Esophagus muscularis mucosa (tissue), 4 donors: ENCODE results near the gene DUSP9. TPM values are rescaled to one million over a fixed set of nuclear protein-coding genes. Genes with fewer than 3 reads are reported as not detected.

Source experiments
- DNase-seq: peaks from one replicate; pipeline ENCODE4 v3.0.0-alpha.2; 2017; ENCODE audit errors: extremely low spot score
- H3K27ac ChIP-seq, 4 donors: fragments of 200-600 bp; sonication (generic); replicated peaks in 1 of 4; 1 replicate in 3 of 4; 2 replicates in 1 of 4; pipeline ENCODE4 v1.5.1; 2016 to 2019; ENCODE audit warnings: mild to moderate bottlenecking in 1 of 4
- H3K27me3 ChIP-seq, 4 donors: fragments of 200-600 bp; sonication (generic); one replicate each; pipeline versions ENCODE4 v1.5.1 to v1.6.0; 2016 to 2019
- H3K36me3 ChIP-seq, 4 donors: fragments of 200-600 bp; sonication (generic); one replicate each; pipeline ENCODE4 v1.5.1; 2016 to 2019
- H3K4me1 ChIP-seq, 4 donors: fragments of 200-600 bp; sonication (generic); one replicate each; pipeline ENCODE4 v1.5.1; 2016 to 2019
- H3K4me3 ChIP-seq, 4 donors: fragments of 200-600 bp; sonication (generic); 1 replicate in 2 of 4; 2 replicates in 2 of 4; pipeline ENCODE4 v1.5.1; 2016 to 2019; ENCODE audit warnings: mild to moderate bottlenecking in 4 of 4, moderate library complexity in 1 of 4
- H3K9me3 ChIP-seq, 4 donors: fragments of 200-600 bp; sonication (generic); 1 replicate in 3 of 4; 2 replicates in 1 of 4; pipeline ENCODE4 v1.5.1; 2016 to 2019
- EP300 ChIP-seq: sonication (generic); formaldehyde crosslinking; IDR thresholded peaks from one replicate; pipeline ENCODE4 v1.6.1; 2017; ENCODE audit warnings: antibody characterized with exemption
- POLR2A ChIP-seq: fragments of 450-650 bp; IDR thresholded peaks from one replicate; pipeline ENCODE4 v1.6.1; 2017; ENCODE audit warnings: antibody characterized with exemption, moderate library complexity, mild to moderate bottlenecking, low read depth
- POLR2AphosphoS5 ChIP-seq, 2 donors: sonication (generic); formaldehyde crosslinking; IDR thresholded peaks; one replicate each; pipeline ENCODE4 v1.6.1; 2017; ENCODE audit warnings: antibody characterized with exemption in 2 of 2
- WGBS: methylation state at CpG from one replicate; pipeline ENCODE4 v1.1.5; 2018; 5-methylcytosine and 5-hydroxymethylcytosine counted together
- intact Hi-C: fragments of 100-400 bp; cut with DNase I; formaldehyde crosslinking; loops from one replicate; pipeline ENCODE4 v1.15.1; 2023
- total RNA-seq, 4 donors: library from RNA; depleted of rRNA; stranded (reverse); fragments of >200 nt; gene quantifications; one replicate each; pipeline versions ENCODE4 v1.1.0 to v1.2.1, GENCODE V29; 2016
- TF ChIP-seq, protein P1 (sequence below), 3 experiments: fragments of 200-600 bp in 2 of 3; fragments of 450-650 bp in 1 of 3; sonication (generic) in 2 of 3; IDR thresholded peaks; one replicate each; pipeline ENCODE4 v1.5.1; 2017 to 2019; ENCODE audit warnings: antibody characterized with exemption in 3 of 3, mild to moderate bottlenecking in 2 of 3, moderate library complexity in 1 of 3

Gene DUSP9
- total RNA-seq, 4 donors from 2014 or later: not detected

DNA sequence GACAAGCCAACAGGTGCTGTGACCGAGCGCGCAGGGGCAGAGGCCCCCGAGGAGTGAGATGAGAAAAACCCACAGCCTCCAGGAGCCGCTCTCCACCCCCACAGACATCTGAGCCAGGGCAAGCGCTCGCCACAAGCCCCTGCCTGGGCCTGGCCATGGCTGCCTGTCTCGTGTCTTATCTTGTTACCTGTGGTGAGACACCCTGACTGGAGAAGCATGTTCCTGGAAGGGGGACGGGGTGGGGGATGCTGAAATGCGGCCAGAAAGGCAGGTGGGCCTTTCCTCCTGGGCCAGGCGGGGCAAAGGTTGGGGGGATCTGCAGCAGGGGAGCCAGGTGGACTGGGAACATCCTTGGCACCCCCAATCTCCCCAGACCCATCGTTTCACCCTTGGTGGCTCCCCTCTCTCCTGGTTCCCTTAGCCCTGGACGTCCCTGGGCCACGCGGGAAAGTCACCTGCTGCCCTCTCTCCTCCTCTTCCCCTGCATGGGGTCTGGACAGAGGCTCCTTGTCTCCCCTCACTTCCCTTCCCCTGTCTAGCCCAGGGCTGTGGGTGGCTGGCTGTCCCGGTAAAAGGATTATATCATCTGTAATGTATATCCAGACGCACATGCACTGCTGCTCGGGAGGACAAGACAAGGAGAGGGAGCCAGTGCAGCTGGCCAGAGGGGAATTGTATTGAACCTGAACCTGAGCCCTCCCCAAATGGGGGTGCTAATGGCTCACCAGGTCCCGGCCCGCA is 8.4 kb upstream of the DUSP9 start:
- 91% methylated on average over 10 of the region's 20 CpGs for WGBS
- intact Hi-C loops: no loop called here
- Histone ChIP-seq H3K27me3 (peaks cover 0 to 33% (median 17%) of the 10 kb centered on the region in 4 donors), H3K4me3 (no peak overlapping the region), H3K9me3 (no peaks in the 10 kb centered on the region), H3K36me3 (no peaks in the 10 kb centered on the region), H3K27ac (no peak overlapping the region), H3K4me1 (peaks cover 4 to 21% (median 20%) of the 10 kb centered on the region in 4 donors)
- DNase-seq: no peak
- TF ChIP-seq, protein P1, sequence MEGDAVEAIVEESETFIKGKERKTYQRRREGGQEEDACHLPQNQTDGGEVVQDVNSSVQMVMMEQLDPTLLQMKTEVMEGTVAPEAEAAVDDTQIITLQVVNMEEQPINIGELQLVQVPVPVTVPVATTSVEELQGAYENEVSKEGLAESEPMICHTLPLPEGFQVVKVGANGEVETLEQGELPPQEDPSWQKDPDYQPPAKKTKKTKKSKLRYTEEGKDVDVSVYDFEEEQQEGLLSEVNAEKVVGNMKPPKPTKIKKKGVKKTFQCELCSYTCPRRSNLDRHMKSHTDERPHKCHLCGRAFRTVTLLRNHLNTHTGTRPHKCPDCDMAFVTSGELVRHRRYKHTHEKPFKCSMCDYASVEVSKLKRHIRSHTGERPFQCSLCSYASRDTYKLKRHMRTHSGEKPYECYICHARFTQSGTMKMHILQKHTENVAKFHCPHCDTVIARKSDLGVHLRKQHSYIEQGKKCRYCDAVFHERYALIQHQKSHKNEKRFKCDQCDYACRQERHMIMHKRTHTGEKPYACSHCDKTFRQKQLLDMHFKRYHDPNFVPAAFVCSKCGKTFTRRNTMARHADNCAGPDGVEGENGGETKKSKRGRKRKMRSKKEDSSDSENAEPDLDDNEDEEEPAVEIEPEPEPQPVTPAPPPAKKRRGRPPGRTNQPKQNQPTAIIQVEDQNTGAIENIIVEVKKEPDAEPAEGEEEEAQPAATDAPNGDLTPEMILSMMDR (IDR thresholded peaks at IDR 0.05): no peak
- TF ChIP-seq POLR2A: no peak
- no peak for TF ChIP-seq POLR2AphosphoS5 (IDR thresholded peaks at IDR 0.05)

DNA sequence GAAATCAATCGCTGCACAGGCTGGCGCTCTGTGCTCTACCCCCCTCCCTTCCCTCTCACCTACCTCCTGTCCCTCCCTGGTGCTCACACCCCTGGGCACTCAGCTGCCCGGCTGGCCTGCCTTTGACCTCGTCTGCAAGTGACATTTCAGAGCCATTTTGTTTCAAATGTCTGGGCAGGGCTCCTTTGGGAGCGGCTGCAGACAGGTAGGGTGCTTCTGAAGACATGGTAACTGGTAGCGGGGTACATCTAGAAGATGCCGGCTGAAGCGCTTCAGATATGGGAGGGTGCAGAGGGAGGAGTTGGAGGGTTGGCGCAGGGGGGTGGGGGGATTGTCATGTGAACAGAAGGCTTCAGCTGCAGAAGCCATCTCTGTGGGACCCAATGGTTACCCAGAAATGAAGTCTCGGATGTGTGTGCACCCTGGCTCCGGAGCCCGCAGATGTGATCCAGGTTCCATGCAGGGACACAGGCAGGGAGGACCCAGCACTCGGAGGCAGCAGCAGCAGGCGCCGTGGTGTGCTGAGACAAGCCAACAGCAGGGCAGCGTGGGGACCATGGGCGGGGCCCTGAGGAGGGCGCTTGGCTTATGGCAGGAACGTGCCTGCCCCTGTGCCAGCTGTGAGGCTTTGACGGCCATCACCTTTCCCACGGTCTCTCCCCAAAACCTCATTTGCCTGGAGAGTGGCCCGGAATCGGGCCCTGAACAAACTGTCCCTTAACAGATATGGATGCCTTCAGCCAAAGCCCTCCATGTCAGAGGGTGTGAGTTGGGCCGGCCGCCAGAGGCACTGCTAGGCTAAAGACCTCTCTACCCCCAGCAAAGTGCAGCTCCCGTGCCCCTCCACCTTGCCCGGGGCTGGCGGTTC is 7.6 kb upstream of the DUSP9 start:
- Histone ChIP-seq H3K27ac (no peak overlapping the region), H3K27me3 (peaks cover 0 to 39% (median 18%) of the 10 kb centered on the region in 4 donors), H3K9me3 (no peaks in the 10 kb centered on the region), H3K36me3 (no peaks in the 10 kb centered on the region), H3K4me3 (no peak overlapping the region), H3K4me1 (peaks cover 6 to 26% (median 25%) of the 10 kb centered on the region in 4 donors)
- 77% methylated on average over 20 of the region's 28 CpGs for WGBS
- DNase-seq: no peak
- TF ChIP-seq EP300 (no peak), POLR2AphosphoS5 (IDR thresholded peaks at IDR 0.05) (no peak), POLR2A (no peak)
- TF ChIP-seq, protein P1 (IDR thresholded peaks at IDR 0.05): no peak
- intact Hi-C loops: no loop called here

DNA sequence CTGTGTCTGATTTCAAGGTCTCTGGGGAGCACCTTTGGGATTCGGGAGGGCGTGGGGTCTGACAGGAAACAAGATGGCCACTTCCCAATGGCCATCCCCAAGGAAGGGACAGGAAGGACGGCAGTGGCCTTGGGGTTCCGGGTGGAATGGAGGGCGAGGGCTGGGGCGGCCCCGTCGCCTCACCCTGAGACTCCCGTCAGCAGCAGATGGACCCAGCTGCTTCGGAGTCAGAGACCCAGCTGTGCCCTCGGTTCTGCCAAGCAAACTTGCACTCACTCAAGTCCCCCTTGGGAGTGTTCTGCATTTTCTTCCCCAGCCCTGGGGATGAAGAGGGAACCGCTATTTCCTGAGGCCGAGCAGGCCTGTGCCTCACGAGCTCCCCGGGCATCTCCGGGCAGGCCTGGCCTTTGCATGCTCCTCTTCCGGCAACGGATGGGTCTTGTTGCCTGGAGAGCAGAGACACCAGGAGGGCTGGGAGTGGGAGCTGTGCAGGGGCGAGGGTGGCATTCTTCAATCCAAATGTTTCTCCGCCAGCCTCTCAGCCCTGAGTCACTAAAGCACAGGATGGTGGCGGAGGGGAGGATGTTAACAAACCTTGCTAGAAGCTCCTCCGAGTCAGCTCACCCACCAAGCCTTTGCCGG is 6.8 kb upstream of the DUSP9 start:
- no peak overlapping the region for H3K27ac ChIP-seq
- peaks cover 6 to 30% (median 28%) of the 10 kb centered on the region in 4 donors for H3K4me1 ChIP-seq
- DNase-seq: no peak
- no peak overlapping the region for H3K4me3 ChIP-seq
- H3K9me3 ChIP-seq: no peaks in the 10 kb centered on the region
- peaks cover 0 to 47% (median 25%) of the 10 kb centered on the region in 4 donors for H3K27me3 ChIP-seq
- TF ChIP-seq EP300: no peak
- TF ChIP-seq POLR2AphosphoS5 (IDR thresholded peaks at IDR 0.05): no peak
- TF ChIP-seq POLR2A: no peak
- TF ChIP-seq, protein P1 (IDR thresholded peaks at IDR 0.05): no peak
- WGBS: 88% methylated on average over 21 of the region's 23 CpGs
- intact Hi-C loops: no loop called here
- H3K36me3 ChIP-seq: no peaks in the 10 kb centered on the region

DNA sequence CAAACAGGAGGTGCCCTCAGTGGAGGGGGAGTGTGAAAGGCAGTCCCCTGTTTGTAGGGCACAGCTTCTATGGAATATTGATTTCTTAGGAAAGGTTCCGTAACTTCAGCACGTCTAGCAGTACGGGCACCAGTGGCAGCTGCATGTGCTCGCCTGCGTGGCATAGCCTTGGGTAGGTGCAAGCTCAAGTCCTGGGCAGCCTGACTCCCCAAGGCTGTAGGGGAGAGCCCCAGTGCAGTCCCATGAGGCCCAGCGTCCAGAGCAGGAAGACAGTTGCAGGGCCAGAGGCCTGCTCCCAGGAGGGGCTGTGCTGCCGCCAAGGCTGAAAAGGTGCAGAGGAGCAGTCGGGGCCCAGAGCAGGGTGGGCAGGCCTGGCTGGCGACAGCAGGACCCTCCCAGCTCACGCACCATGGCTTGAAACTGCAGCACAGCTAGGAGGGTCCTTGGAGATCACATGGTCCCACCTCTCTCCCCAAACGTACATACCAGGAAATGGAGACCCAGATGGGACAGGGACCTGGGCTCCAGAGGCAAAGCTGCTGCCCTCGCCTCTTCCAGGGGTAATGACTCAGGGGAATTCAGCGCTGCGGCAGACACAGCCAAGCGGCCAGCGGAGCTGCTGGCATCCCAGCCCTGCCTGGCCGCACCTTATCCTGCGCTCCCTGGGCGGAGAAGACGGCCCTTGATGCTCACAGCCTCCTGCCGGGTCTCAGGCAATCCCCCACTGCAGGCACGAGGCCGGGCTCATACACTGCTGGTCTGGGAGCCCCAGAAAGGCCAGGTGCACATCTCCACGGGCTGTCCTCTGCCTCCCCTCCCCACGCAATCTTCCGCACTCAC is 6.0 kb upstream of the DUSP9 start:
- intact Hi-C loops: no loop called here
- Histone ChIP-seq H3K9me3 (no peaks in the 10 kb centered on the region), H3K4me3 (no peak overlapping the region), H3K36me3 (no peaks in the 10 kb centered on the region), H3K4me1 (peaks cover 6 to 30% (median 28%) of the 10 kb centered on the region in 4 donors), H3K27me3 (peaks cover 0 to 55% (median 25%) of the 10 kb centered on the region in 4 donors), H3K27ac (no peak overlapping the region)
- WGBS: 64% methylated on average over 11 of the region's 26 CpGs
- no peak for DNase-seq
- TF ChIP-seq EP300 (no peak), POLR2A (no peak), POLR2AphosphoS5 (IDR thresholded peaks at IDR 0.05) (no peak)
- TF ChIP-seq, protein P1 (IDR thresholded peaks at IDR 0.05): no peak
